GM19467 (cell line): ENCODE measurements around the gene EPSTI1.
"Not testable (repeated sequence)": the region's sequence is repeated elsewhere in the genome, so short reads cannot be mapped to it uniquely, and the experiment has no call there.

ENCODE experiments used
- ATAC-seq: cut with Tn5 transposase; IDR thresholded peaks from one replicate; pipeline ENCODE4 v1.9.1; 2021; ENCODE audit warnings: mild to moderate bottlenecking, moderate library complexity; ENCODE audit not compliant: unreplicated experiment

Gene EPSTI1, protein sequence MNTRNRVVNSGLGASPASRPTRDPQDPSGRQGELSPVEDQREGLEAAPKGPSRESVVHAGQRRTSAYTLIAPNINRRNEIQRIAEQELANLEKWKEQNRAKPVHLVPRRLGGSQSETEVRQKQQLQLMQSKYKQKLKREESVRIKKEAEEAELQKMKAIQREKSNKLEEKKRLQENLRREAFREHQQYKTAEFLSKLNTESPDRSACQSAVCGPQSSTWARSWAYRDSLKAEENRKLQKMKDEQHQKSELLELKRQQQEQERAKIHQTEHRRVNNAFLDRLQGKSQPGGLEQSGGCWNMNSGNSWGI

DNA sequence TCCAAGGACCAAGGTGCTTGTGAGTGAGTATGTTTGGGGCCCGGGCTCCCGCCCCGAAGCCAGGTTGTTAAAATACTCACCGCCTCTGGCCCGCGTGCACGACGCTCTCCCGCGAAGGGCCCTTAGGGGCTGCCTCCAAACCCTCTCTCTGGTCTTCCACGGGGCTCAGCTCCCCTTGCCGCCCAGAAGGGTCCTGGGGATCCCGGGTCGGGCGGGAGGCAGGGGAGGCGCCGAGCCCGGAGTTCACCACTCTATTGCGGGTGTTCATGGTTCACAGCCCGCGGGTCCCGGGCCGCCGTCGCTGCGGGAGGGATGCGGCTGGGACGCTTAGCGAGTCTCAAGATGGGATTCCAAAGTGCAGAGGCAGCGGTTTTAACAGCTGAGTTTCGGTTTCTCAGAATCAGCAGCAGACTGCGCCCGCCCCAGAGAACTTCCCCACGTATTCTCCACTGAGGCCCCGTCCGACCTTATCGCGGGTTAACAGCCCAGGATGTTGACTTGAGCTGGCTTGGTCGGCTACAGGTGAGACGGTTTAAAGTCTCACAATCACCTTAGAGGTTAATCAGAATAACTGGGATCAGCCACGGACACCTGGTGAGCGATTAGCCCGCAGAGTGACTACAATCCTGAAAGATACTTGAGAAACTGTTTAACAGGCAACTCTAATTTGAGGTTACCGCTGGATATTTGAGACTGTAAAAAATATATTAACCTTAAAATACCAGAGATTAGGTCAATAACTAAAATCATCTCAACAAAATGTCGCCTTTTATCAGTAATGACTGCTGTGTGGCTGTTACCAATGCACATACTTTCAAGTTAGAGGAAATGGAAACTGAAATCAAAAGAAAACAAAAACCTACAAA lies at the start of gene EPSTI1:
Gene EPSTI1, minus strand, starts transcription at position 344 of the 866 bp plus-strand sequence. Its CDS starts 76 bp downstream, at position 268.
- ATAC-seq = peak; percentile 65

DNA sequence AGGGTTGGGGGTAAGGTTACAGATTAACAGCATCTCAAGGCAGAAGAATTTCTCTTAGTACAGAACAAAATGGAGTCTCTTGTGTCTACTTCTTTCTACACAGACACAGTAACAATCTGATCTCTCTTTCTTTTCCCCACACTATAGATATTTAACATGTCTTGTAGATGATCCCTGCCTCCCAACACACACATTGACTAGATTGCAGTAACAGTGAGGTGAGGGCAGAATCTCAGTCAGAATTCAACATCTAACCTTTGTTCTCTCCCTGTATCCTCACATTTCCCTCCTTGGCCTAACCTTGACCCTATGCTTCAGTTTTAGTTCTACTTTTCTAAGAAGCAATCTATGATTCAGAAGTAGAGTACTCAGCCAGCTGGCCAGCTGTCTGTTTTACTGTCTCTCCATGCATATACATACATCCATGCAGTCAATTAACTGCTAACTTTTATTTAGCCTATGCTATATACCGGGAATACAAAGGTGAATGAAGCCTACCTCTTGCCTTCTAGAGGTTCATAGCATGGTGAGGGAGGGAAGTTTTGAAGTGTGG lies 49.4 kb upstream of the EPSTI1 start:
- no peak for ATAC-seq

DNA sequence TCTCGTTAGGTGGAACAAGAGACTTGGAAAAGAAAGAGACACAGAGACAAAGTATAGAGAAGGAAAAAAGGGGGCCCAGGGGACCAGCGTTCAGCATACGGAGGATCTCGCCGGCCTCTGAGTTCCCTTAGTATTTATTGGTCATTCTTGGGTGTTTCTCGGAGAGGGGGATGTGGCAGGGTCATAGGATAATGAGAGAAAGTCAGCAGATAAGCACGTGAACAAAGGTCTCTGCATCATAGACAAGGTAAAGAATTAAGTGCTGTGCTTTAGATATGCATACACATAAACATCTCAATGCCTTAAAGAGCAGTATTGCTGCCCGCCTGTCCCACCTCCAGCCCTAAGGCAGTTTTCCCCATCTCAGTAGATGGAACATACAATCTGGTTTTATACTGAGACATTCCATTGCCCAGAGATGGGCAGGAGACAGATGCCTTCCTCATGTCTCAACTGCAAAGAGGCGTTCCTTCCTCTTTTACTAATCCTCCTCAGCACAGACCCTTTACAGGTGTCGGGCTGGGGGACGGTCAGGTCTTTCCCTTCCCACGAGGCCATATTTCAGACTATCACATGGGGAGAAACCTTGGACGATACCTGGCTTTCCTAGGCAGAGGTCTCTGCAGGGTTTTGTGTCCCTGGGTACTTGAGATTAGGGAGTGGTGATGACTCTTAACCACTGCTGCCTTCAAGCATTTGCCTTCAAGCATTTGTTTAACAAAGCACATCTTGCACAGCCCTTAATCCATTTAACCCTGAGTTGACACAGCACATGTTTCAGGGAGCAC lies 48.7 kb upstream of the EPSTI1 start:
- not testable (repeated sequence) for ATAC-seq

DNA sequence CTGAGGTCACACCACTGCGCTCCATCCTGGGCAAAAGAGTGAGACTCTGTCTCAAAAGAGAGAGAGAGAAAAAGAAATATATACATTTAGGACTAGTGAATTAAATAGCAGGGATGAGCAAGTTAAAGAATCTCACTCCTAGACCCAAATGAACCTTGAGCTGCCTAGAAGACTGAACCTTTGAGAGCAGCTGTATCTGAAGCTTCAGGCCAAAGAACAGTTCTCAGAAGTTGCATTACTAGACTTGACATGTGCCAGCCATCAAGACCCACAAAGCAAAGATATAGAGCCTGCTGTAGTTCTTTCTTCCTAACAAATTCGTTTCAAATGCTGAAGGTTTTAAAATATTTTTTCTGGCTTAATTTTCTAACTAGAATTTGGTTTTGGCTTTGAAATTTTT lies 47.9 kb upstream of the EPSTI1 start:
- no peak for ATAC-seq

DNA sequence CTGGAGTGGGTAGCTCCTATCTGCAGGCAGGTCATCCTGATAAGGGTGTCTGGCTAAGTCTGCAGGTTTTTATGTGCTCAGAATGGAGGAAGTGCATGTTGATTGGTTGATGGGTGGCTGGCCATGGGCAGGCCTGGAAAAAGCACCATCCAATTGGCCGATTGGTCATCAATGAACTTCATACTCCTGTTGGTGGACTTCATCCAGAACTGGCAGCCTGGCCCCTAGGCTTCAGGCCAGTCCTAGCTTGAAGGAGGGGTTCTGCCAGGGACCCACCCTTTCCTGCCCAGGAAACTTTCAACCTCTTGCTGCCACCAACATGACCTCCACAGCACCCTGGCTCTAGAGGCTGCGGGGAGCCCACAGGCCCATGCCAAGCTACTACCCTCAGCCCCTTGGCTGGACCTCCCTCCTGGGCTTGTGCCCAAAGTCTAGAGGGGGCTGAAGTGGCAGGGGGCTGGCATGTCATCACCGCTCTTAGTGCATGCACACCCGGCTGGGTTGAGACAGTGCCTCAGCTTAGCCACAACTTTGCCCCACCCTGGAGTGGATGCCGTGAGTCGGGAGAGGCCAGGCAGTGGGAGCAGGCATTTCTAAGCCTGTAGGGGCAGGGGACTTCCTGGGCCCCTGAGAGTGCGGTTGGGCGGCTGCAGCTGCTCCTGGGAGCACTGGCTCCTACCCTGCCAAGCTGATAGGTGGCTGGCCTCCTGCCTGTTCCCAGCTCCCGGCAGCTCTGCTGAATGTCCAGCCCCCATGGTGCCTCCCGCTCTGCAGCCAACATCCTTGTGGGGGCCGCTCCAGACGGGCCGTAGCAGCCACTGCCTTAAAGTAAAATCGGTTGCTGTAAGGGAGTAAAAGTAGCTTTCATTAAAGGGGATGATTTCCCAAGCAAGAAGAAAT lies 44.6 kb upstream of the EPSTI1 start:
- ATAC-seq = no peak

DNA sequence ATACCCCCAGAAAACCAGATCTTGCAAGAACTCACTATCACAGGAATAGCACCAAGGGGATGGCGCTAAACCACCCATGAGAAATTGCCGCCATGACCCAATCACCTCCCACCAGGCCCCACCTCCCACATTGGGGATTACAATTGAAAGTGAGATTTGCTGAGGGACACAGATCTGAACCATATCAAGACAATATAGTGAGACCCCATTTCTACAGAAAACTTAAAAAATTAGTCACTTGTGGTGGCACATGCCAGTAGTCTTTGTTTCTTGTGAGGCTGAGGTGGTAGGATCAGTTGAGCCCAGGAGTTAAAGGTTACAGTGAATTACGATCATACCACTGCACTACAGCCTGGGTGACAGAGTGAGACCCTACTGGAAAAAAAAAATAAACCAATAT lies 41.0 kb upstream of the EPSTI1 start:
- no peak for ATAC-seq

DNA sequence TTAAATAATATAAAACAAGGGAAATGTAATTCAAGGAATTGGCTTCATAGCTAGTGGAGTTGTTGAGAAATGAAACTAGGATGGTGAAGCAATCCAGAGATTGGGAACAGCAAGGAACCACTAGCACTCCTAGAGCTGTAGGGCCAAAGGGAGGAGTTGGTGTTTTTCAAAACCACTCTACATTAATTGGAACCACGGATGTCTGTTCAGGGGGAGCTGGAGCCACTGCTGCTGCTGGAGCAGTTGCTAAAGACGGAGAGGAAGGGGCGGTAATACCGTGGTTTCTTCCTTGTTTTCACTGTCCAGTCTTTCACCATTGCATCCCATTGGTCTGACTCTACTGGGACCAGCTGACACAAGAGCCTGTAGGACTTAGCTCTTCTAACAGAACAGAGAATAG lies 39.8 kb upstream of the EPSTI1 start:
- no peak for ATAC-seq

DNA sequence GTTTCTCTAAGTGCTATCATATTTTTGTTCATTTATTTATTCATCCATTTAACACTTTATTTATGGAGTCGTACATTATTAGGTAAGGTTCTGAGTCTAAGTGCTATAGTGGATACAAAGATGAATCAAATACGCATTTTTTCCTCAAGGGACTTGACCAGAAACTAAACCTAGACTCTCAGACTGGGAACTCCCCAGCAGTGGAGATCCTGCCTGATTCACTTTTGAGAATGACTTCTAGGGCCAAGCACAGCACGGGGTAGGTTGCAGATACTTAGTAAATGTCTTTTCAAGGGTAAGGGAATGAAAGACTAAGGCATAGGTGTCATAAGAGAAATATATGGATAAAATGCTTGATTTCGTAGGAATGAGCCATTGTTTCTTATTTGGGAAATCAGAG lies 38.5 kb upstream of the EPSTI1 start:
- ATAC-seq = no peak

DNA sequence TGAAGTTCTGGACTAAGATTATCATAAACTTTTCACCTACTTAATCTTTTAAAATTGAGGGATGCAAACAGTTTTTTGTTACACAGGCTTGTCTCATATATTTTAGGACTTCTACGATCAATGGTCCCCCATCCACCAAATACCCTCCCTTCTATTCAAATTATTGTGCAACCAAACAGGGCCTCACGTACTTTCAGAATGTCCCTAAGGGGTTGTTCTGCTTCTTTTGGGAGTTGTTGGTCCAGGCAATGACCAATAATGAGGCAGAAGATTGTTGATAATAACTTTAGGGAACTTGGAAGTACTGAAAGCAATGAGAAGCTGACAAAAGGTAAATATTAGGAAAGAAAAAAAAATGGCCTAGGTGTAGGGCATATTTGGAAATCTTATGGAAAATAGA lies 34.2 kb upstream of the EPSTI1 start:
- no peak for ATAC-seq

DNA sequence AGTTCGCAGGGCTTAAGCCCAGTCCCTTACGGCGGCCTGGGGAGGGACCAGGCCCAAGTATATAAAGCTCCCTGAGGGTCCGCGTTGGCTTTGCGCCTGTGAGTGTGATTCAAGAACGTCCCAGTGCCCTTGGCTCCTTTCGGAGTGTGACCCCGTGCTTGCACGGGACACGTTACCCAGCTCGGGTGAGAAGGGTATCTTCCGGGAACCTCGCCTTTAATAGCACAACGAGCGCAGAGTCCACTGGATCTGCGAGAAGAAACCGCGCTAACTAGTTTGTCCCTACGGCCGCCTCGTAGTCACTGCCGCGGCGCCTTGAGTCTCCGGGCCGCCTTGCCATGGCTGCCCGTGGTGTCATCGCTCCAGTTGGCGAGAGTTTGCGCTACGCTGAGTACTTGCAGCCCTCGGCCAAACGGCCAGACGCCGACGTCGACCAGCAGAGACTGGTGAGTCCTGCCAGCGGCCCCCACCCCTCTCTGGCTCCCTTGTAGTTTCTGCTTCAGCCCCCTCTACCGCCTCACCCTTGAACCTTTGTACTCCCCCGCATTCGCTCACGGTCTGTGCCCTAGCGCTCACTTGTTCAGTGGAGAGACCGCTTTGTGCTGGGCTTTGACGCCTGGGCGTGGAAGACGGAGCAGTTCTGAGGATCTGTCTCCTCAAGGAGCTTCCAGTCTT lies 31.4 kb upstream of the EPSTI1 start, which contains the start of gene DNAJC15:
Gene DNAJC15, plus strand, starts transcription at position 298 of the 675 bp plus-strand sequence. Its CDS starts 41 bp downstream, at position 339.
- peak; percentile 82 for ATAC-seq

DNA sequence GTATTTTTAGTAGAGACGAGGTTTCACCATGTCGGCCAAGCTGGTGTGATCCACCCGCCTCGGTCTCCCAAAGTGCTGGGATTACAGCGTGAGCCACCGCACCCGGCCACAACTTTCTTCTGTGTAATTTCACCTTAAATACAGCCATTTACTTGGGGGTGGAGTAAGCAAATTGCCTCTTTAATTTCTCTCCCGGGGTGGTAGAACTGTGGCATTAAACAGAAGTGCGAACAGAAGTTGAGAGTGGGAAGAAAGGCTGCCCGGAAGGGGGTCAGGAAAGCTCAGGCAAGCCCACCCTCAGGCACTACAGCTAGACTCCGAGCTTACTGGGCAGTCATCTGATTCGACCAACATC lies 30.9 kb upstream of the EPSTI1 start:
- no peak for ATAC-seq

DNA sequence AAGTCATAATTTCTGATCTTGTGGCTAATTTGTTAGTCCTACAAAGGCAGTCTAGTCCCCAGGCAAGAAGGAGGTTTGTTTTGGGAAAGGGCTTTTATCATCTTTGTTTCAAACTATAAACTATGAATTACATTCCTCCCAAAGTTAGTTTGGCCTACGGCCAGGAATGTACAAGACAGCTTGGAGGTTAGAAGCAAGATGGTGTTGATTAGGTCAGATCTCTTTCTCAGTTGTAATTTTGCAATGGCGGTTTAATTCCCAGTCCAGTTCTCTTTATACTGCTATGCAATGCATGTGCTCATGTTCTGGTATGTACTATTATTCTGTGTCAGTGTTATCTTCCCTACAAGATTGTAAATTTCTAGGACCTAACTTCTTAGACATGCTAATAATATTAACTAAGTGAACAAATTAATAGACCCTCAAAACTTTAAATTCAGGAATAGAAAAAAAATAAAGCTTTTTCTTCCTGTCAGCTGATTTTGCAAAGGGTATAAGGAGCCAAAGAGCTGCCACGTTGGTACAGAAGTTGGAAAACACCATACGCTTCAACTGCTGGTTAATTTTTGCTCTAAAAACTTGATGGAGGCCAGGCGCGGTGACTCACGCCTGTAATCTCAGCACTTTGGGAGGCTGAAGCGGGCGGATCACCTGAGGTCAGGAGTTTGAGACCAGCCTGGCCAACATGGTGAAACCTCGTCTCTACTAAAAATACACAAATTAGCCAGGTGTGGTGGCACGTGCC lies 30.1 kb upstream of the EPSTI1 start:
- ATAC-seq = no peak

DNA sequence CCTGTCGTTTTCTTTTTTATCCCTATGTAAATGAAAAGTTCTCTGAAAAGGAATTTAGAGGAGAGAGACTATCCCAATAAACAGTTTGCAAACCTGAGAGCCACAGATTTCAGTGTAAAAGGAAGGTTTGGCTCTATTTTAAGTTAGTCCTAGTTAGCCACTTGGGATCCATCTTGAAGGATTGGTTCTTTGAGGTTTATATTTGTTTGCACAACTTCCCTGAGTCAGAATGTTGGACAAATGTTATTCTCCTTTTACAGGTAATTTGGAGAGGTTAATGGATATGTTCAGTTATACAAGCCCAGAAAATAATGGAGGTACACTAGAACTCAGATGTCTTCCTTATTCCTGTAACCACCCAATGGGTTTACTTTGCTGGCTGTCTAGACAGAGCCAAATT lies 28.8 kb upstream of the EPSTI1 start:
- ATAC-seq = no peak

DNA sequence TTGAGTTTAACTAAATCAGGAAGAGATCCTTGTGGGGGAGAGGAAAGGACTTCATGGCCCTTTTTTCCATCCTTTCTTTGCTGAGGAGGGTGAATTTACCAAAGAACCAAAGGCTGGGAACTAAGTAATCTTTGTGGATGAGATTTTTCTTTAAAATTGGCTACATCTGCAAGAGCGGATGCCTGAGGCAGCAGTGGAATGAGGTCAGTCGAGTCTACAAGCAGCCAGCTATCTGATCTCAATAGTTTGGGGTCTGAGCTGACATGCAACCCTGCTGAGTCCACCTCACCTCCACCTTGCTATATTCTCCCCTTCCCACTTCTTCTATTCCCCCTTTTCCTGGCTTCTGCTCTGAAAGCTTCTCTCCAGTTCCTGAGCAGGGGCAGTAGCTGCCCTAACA lies 27.8 kb upstream of the EPSTI1 start:
- no peak for ATAC-seq

DNA sequence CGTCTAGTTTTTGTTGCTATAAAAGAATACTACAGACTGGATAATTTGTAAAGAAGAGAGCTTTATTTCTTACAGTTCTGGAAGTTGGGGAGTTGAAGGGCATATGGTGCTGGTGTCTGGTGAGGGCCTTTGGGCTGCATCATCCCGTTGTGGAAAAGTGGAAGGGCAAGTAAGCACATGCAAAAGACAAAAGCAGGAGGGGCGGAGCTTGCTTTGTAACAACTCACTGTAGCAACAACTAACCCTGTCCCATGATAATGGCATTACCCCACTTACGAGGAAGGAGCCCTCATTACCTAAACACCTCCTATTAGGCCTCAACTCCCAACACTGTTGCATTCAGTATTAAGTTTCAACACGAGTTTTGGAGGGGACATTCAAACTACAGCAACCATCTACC lies 24.2 kb upstream of the EPSTI1 start:
- ATAC-seq = no peak

DNA sequence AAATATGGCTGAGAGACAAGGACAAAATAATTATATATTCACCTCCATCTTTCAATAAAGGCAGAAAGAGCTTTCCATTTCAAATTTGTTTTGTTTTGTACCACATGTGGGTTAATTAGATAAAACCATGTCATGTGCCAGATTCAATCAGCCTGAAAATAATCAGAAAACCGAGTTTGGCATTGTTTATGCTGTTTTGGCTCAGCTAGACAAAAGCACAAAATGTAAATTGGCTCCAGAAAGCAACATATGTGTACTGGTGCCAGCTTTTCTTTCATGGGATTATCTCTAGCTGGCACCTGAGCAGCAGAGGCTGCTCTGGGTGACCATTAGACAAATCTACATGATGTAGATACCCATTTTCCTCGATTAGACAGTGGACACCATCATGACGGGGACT lies 22.1 kb upstream of the EPSTI1 start:
- ATAC-seq = no peak

DNA sequence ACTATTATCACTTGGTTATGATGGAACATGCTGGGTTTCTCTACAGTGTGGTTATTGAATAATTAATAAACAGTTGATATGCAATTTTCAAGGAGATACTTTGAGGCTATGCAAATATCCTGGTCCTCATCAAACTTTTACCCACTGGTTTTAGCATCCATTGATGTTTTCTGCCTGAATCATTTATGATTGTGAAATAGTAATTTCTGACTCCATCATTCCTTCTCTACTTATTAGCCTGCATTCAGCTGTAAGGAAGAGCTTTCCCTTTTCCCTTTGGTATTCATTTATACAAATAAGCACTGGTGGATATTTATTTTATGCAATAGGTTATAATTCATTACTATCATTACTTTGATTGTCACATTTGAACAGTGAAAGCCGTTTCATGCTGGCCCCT lies 17.5 kb upstream of the EPSTI1 start:
- no peak for ATAC-seq

DNA sequence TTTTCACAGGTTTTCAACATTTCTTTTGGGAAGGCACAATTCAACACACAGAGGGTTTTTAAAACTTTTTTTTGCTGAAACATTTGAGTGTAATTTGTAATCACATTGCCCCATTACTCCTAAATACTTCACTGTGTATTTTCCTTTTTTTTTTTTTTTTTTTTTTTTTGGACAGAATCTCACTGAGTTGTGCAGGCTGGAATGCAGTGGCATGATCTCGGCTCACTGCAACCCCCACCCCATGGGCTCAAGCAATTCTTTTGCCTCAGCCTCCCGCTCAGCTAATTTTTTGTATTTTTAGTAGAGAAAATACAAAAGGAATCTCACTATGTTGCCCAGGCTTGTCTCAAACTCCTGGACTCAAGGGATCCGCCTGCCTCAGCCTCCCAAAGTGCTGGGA lies 16.6 kb upstream of the EPSTI1 start:
- ATAC-seq = no peak
